ENCODE results near the gene LEPROT.

LEPROT gene

GRCh38 chr1:65425006-65425405 lies 4.5 kb downstream of the LEPROT start:
- TF ChIP-seq NFRKB (IDR thresholded peaks at IDR 0.05) (no peak), ARNT (IDR thresholded peaks at IDR 0.05) (no peak), HDGF (IDR thresholded peaks at IDR 0.05; ENCODE audit: borderline replicate concordance) (no peak), ZNF384 (IDR thresholded peaks at IDR 0.05) (no peak), BHLHE40 (IDR thresholded peaks at IDR 0.05; ENCODE audit: borderline replicate concordance) (no peak), LEF1 (IDR thresholded peaks at IDR 0.05; ENCODE audit: borderline replicate concordance) (no peak), L3MBTL2 (conservative IDR thresholded peaks at IDR 0.05) (no peak), SUZ12 (IDR thresholded peaks at IDR 0.05) (no peak), FOXA1 (IDR thresholded peaks at IDR 0.05) (no peak), SP1 (IDR thresholded peaks at IDR 0.05) (no peak), FOXK2 (IDR thresholded peaks at IDR 0.05) (no peak), CTBP1 (IDR thresholded peaks at IDR 0.05; ENCODE audit: borderline replicate concordance) (no peak), FOXM1 (IDR thresholded peaks at IDR 0.05; ENCODE audit: borderline replicate concordance) (no peak), TARDBP (IDR thresholded peaks at IDR 0.05) (no peak)
- ChIA-PET POLR2A (no interaction called here), CTCF (no interaction called here)
- no peak for DNase-seq (ENCODE audit: extremely low spot score)

GRCh38 chr1:65425697-65426096 lies 5.2 kb downstream of the LEPROT start:
- DNase-seq (ENCODE audit: extremely low spot score), result no peak
- no peak for TF ChIP-seq ARNT (IDR thresholded peaks at IDR 0.05)
- TF ChIP-seq LEF1 (IDR thresholded peaks at IDR 0.05; ENCODE audit: borderline replicate concordance), result no peak
- no peak for TF ChIP-seq ZNF384 (IDR thresholded peaks at IDR 0.05)
- TF ChIP-seq BHLHE40 (IDR thresholded peaks at IDR 0.05; ENCODE audit: borderline replicate concordance), result no peak
- TF ChIP-seq FOXA1 (IDR thresholded peaks at IDR 0.05), result no peak
- ChIA-PET POLR2A (no interaction called here), CTCF (interaction anchor here (1.0 kb wide), 1 partner anchor 262 kb away, joined by 3 read pairs; no protein-coding TSS in a partner anchor)

- TF ChIP-seq LEF1 (IDR thresholded peaks at IDR 0.05; ENCODE audit: borderline replicate concordance) (no peak), HDGF (IDR thresholded peaks at IDR 0.05; ENCODE audit: borderline replicate concordance) (no peak), ARNT (IDR thresholded peaks at IDR 0.05) (no peak), ELF4 (IDR thresholded peaks at IDR 0.05) (no peak), PKNOX1 (IDR thresholded peaks at IDR 0.05) (no peak)
- CTCF ChIA-PET, result interaction anchor here (1.6 to 4.3 kb wide), 2 partner anchors 10 to 259 kb away, joined by 3 to 23 read pairs; no protein-coding TSS in a partner anchor
- POLR2A ChIA-PET, result no interaction called here
- no peak for DNase-seq (ENCODE audit: extremely low spot score)
Measured at GRCh38 chr1:65429078-65429477, 8.6 kb downstream of the LEPROT start.

GRCh38 chr1:65429806-65430205 lies 9.3 kb downstream of the LEPROT start:
- DNase-seq (ENCODE audit: extremely low spot score), result no peak
- TF ChIP-seq FOXA1 (IDR thresholded peaks at IDR 0.05) (no peak), ZNF384 (IDR thresholded peaks at IDR 0.05) (no peak)
- CTCF ChIA-PET, result interaction anchor here (1.6 to 4.3 kb wide), 4 partner anchors 9 to 258 kb away, joined by 3 to 23 read pairs (median 7); no protein-coding TSS in a partner anchor
- POLR2A ChIA-PET, result no interaction called here

- POLR2A ChIA-PET, result no interaction called here
- peak; percentile 51 for DNase-seq (ENCODE audit: extremely low spot score)
- CTCF ChIA-PET, result interaction anchor here (0.6 to 4.3 kb wide), 7 partner anchors 9 to 380 kb away, joined by 3 to 23 read pairs (median 4); partner anchors contain the start of genes LEPR and LEPROT
- no peak for TF ChIP-seq LEF1 (IDR thresholded peaks at IDR 0.05; ENCODE audit: borderline replicate concordance)
- TF ChIP-seq FOXK2 (IDR thresholded peaks at IDR 0.05), result no peak
- no peak for TF ChIP-seq TARDBP (IDR thresholded peaks at IDR 0.05)
- TF ChIP-seq CTBP1 (IDR thresholded peaks at IDR 0.05; ENCODE audit: borderline replicate concordance), result no peak
- 0 out of 2 replicates have a peak, but pooled peaks have one; percentile 20 for TF ChIP-seq ELF4 (IDR thresholded peaks at IDR 0.05)
- no peak for TF ChIP-seq ARNT (IDR thresholded peaks at IDR 0.05)
- no peak for TF ChIP-seq L3MBTL2 (conservative IDR thresholded peaks at IDR 0.05)
- no peak for TF ChIP-seq ZNF384 (IDR thresholded peaks at IDR 0.05)
Measured at GRCh38 chr1:65431111-65431705, 10.7 kb downstream of the LEPROT start.

- no peak for DNase-seq (ENCODE audit: extremely low spot score)
- no peak for TF ChIP-seq HDGF (IDR thresholded peaks at IDR 0.05; ENCODE audit: borderline replicate concordance)
- CTCF ChIA-PET, result interaction anchor here (0.9 kb wide), 1 partner anchor 35 kb away, joined by 4 read pairs; no protein-coding TSS in a partner anchor
- POLR2A ChIA-PET, result no interaction called here
Measured at GRCh38 chr1:65432918-65433317, 12.4 kb downstream of the LEPROT start.

GRCh38 chr1:65434255-65434654 lies 13.8 kb downstream of the LEPROT start:
- ChIA-PET POLR2A (no interaction called here), CTCF (interaction anchor here (1.2 kb wide), 1 partner anchor 253 kb away, joined by 3 read pairs; no protein-coding TSS in a partner anchor)
- no peak for TF ChIP-seq BHLHE40 (IDR thresholded peaks at IDR 0.05; ENCODE audit: borderline replicate concordance)
- no peak for TF ChIP-seq TARDBP (IDR thresholded peaks at IDR 0.05)
- TF ChIP-seq ZNF384 (IDR thresholded peaks at IDR 0.05), result no peak
- TF ChIP-seq FOXA1 (IDR thresholded peaks at IDR 0.05), result no peak
- no peak for TF ChIP-seq CTBP1 (IDR thresholded peaks at IDR 0.05; ENCODE audit: borderline replicate concordance)
- no peak for TF ChIP-seq SUZ12 (IDR thresholded peaks at IDR 0.05)
- TF ChIP-seq HDGF (IDR thresholded peaks at IDR 0.05; ENCODE audit: borderline replicate concordance), result no peak
- TF ChIP-seq ELF4 (IDR thresholded peaks at IDR 0.05), result no peak
- TF ChIP-seq L3MBTL2 (conservative IDR thresholded peaks at IDR 0.05), result no peak
- TF ChIP-seq PKNOX1 (IDR thresholded peaks at IDR 0.05), result no peak
- TF ChIP-seq SP1 (IDR thresholded peaks at IDR 0.05), result no peak
- no peak for TF ChIP-seq FOXM1 (IDR thresholded peaks at IDR 0.05; ENCODE audit: borderline replicate concordance)
- no peak for TF ChIP-seq LEF1 (IDR thresholded peaks at IDR 0.05; ENCODE audit: borderline replicate concordance)
- no peak for TF ChIP-seq FOXK2 (IDR thresholded peaks at IDR 0.05)
- TF ChIP-seq NFRKB (IDR thresholded peaks at IDR 0.05), result no peak
- DNase-seq (ENCODE audit: extremely low spot score), result no peak

Measured in HEK293T (cell line).